GM18526 (cell line): ENCODE results near the gene MUL1.

Experiments used
- POLR2A ChIP-seq: IDR thresholded peaks from 3 replicates; pipeline ENCODE4 v1.6.1; 2011; ENCODE audit not compliant: insufficient read length; ENCODE audit errors: extremely low read depth

MUL1 gene

GRCh38 chr1:20466273-20466672, 41.7 kb downstream of the MUL1 start:
- TF ChIP-seq POLR2A: no peak

GRCh38 chr1:20465187-20465586, 42.8 kb downstream of the MUL1 start:
- TF ChIP-seq POLR2A: no peak

GRCh38 chr1:20463502-20463901, 44.4 kb downstream of the MUL1 start:
- TF ChIP-seq POLR2A: no peak

- no peak for TF ChIP-seq POLR2A
Observed at GRCh38 chr1:20462397-20462796, 45.6 kb downstream of the MUL1 start.

- no peak for TF ChIP-seq POLR2A
Observed at GRCh38 chr1:20458717-20459116, 49.2 kb downstream of the MUL1 start.

GRCh38 chr1:20454004-20454403, 53.9 kb downstream of the MUL1 start:
- TF ChIP-seq POLR2A: no peak

- TF ChIP-seq POLR2A: no peak
Observed at GRCh38 chr1:20449735-20450311, 58.1 kb downstream of the MUL1 start.
